NOMO-1 treated with dmso at 0.1 percent for 144 hours (cell line): ENCODE data around the gene RBM17.
"Not testable (repeated sequence)": the region's sequence is repeated elsewhere in the genome, so short reads cannot be mapped to it uniquely, and the experiment has no call there.

ENCODE experiments used
- DNase-seq: peaks from one replicate; lab custom pipeline; 2025; ENCODE audit not compliant: unreplicated experiment; lab: John Stamatoyannopoulos, UW

The RBM17 gene

GRCh38 chr10:6108631-6109443 is 20.0 kb downstream of the RBM17 start:
- no peak for DNase-seq

GRCh38 chr10:6109444-6109775 is 20.6 kb downstream of the RBM17 start:
- DNase-seq = no peak

- DNase-seq = no peak
Measured at GRCh38 chr10:6110136-6110535, 21.3 kb downstream of the RBM17 start.

- DNase-seq = no peak
Measured at GRCh38 chr10:6112893-6113292, 24.1 kb downstream of the RBM17 start.

GRCh38 chr10:6114299-6114698 is 25.5 kb downstream of the RBM17 start:
- DNase-seq = no peak

- no peak for DNase-seq
Measured at GRCh38 chr10:6114805-6115341, 26.0 kb downstream of the RBM17 start.

GRCh38 chr10:6115411-6115810 is 26.6 kb downstream of the RBM17 start:
- DNase-seq = no peak

- DNase-seq = no peak
Measured at GRCh38 chr10:6115824-6116350, 27.1 kb downstream of the RBM17 start.

GRCh38 chr10:6116806-6117205 is 28.0 kb downstream of the RBM17 start:
- DNase-seq = no peak

GRCh38 chr10:6117711-6118110 is 28.9 kb downstream of the RBM17 start:
- no peak for DNase-seq

GRCh38 chr10:6119423-6119822 is 30.6 kb downstream of the RBM17 start:
- DNase-seq = no peak

- DNase-seq = no peak
Measured at GRCh38 chr10:6119962-6120361, 31.1 kb downstream of the RBM17 start.

GRCh38 chr10:6120691-6121090 is 31.9 kb downstream of the RBM17 start:
- no peak for DNase-seq

- DNase-seq = no peak
Measured at GRCh38 chr10:6121146-6121545, 32.3 kb downstream of the RBM17 start.

GRCh38 chr10:6123532-6123931 is 34.7 kb downstream of the RBM17 start:
- no peak for DNase-seq

- DNase-seq = no peak
Measured at GRCh38 chr10:6124666-6125065, 35.8 kb downstream of the RBM17 start.

GRCh38 chr10:6127461-6127860 is 38.6 kb downstream of the RBM17 start:
- not testable (repeated sequence) for DNase-seq

- no peak for DNase-seq
Measured at GRCh38 chr10:6128087-6128486, 39.3 kb downstream of the RBM17 start.

GRCh38 chr10:6128591-6129251 is 39.9 kb downstream of the RBM17 start:
- DNase-seq = no peak

- DNase-seq = no peak
Measured at GRCh38 chr10:6130848-6131470, 42.1 kb downstream of the RBM17 start.

GRCh38 chr10:6133331-6134098 is 44.7 kb downstream of the RBM17 start:
- DNase-seq = no peak
